ENCODE results near the gene CIB1.
"Not testable (repeated sequence)": the region's sequence is repeated elsewhere in the genome, so short reads cannot be mapped to it uniquely, and the experiment has no call there.

Gene CIB1

DNA sequence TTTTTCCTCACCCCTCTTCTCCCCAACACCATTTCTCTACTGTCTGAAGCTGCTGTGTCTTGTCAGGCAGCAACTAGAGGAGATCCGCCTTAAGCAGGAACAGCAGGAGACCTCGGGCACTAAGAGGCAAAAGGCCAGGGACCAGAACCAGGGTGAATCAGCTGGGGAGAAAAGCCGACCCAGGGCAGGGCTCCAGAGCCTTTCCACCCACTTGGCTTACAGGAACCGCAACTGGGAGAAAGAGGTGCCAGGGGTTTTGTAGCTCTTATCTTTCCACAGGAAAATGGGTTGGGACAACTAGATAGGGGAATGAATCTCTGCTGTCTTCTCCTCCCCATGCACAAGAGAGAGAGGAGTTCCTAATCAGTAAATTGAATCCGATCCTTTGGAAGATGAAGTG is 28.7 kb upstream of the CIB1 start:
- DNase-seq (ENCODE audit: low read depth) = no peak
- peaks cover under 1% of the 10 kb centered on the region for H3K36me3 ChIP-seq (ENCODE audit: control insufficient read depth, insufficient read depth, low read length, severe bottlenecking)
- H3K4me1 ChIP-seq (ENCODE audit: control insufficient read depth, insufficient read depth, low read length) = peaks cover 38% of the 10 kb centered on the region
- H3K9ac ChIP-seq (ENCODE audit: low read length) = peak overlapping the region; percentile 50
- H3K9me3 ChIP-seq (ENCODE audit: control insufficient read depth, low read length) = no peaks in the 10 kb centered on the region
- no peaks in the 10 kb centered on the region for H3K27me3 ChIP-seq (replicated peaks; ENCODE audit: control insufficient read depth, insufficient read depth, low read length)
- peak overlapping the region; percentile 18 for H3K4me3 ChIP-seq (ENCODE audit: low read length)

DNA sequence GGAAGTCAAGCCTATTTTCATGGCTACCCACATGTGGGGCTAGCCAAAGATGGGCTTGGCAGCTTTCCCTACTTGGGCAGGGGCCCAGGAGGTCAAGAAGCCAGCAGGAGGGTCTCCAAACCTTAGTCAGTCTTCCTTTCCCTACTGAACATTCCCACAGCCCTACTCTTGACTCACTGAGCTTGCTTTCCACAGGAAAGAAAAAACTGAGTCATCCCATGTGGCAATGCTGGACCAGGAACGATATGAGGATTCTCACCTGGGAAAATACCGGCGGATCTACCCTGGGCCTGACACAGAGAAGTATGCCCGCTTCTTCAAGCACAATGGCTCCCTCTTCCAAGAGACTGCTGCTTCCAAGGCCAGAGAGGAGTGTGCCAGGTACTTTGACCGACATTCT is 28.1 kb upstream of the CIB1 start:
- no peak for DNase-seq (ENCODE audit: low read depth)
- Histone ChIP-seq H3K4me1 (ENCODE audit: control insufficient read depth, insufficient read depth, low read length) (peaks cover 32% of the 10 kb centered on the region), H3K4me3 (ENCODE audit: low read length) (peak overlapping the region; percentile 18), H3K27me3 (replicated peaks; ENCODE audit: control insufficient read depth, insufficient read depth, low read length) (no peaks in the 10 kb centered on the region), H3K9ac (ENCODE audit: low read length) (peak overlapping the region; percentile 50), H3K36me3 (ENCODE audit: control insufficient read depth, insufficient read depth, low read length, severe bottlenecking) (no peaks in the 10 kb centered on the region), H3K9me3 (ENCODE audit: control insufficient read depth, low read length) (no peaks in the 10 kb centered on the region)

DNA sequence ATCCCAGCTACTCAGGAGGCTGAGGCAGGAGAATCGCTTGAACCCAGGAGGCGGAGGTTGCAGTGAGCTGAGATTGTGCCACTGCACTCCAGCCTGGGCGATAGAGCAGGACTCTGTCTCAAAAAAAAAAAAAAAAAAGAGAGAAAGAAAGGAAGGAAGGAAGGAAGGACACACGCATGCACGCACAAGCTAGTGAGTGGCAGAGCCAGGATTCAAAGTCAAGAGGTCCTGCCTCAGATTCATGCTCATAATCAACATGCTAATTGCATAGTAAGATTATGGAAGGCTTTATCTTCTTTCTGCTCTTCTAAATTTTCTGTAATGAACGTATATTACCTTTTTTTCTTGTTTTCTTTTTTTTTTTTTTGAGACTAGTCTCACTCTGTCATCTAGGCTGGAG is 27.0 kb upstream of the CIB1 start:
- not testable (repeated sequence) for H3K27me3 ChIP-seq (replicated peaks; ENCODE audit: control insufficient read depth, insufficient read depth, low read length); H3K36me3 ChIP-seq (ENCODE audit: control insufficient read depth, insufficient read depth, low read length, severe bottlenecking); DNase-seq (ENCODE audit: low read depth); H3K9me3 ChIP-seq (ENCODE audit: control insufficient read depth, low read length); H3K4me3 ChIP-seq (ENCODE audit: low read length); H3K9ac ChIP-seq (ENCODE audit: low read length)
- H3K4me1 ChIP-seq (ENCODE audit: control insufficient read depth, insufficient read depth, low read length) = peaks cover 31% of the 10 kb centered on the region

DNA sequence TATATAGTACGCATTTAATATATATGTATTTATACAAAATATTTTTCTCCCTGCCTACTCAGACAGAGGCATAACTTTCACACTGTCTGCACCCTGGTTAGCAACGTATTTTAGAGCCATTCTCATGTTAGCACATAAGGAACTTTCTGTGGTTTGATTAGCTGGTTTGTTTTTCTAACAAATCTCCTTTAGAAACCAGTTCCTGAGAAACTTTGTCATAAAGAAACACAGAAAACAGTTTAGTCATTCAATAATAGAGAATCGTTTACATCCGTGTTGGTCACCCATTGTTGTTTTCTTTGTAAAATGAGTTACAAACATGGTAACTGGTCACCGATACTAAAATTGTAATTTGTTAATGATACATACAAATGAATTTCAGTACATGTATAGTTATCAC is 25.8 kb upstream of the CIB1 start:
- no peaks in the 10 kb centered on the region for H3K36me3 ChIP-seq (ENCODE audit: control insufficient read depth, insufficient read depth, low read length, severe bottlenecking)
- peak; percentile 16 for DNase-seq (ENCODE audit: low read depth)
- no peaks in the 10 kb centered on the region for H3K9me3 ChIP-seq (ENCODE audit: control insufficient read depth, low read length)
- peaks cover 11% of the 10 kb centered on the region for H3K27me3 ChIP-seq (replicated peaks; ENCODE audit: control insufficient read depth, insufficient read depth, low read length)
- no peak overlapping the region for H3K9ac ChIP-seq (ENCODE audit: low read length)
- H3K4me3 ChIP-seq (ENCODE audit: low read length) = no peak overlapping the region
- peaks cover 25% of the 10 kb centered on the region for H3K4me1 ChIP-seq (ENCODE audit: control insufficient read depth, insufficient read depth, low read length)

DNA sequence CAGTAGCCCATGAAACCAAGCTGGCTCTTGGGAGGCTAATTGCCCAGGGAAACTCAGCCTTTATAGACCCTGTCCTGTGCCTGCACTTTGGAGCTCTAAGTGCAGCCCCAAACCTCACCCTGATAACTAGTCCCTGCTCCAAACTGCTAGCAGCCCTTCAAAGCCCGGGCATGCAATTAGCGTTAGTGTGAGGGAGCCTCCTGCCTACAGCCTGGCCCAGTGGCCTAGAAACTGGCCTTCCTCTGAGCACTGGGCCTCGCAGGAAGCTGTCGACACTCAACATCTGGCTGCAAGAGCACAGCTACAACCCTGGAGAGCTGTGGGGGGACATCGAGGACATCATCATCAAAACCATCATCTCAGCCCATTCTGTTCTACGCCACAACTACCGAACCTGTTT is 24.0 kb upstream of the CIB1 start:
- peaks cover 12% of the 10 kb centered on the region for H3K4me1 ChIP-seq (ENCODE audit: control insufficient read depth, insufficient read depth, low read length)
- no peaks in the 10 kb centered on the region for H3K9me3 ChIP-seq (ENCODE audit: control insufficient read depth, low read length)
- no peak for DNase-seq (ENCODE audit: low read depth)
- peaks cover 11% of the 10 kb centered on the region for H3K27me3 ChIP-seq (replicated peaks; ENCODE audit: control insufficient read depth, insufficient read depth, low read length)
- no peak overlapping the region for H3K4me3 ChIP-seq (ENCODE audit: low read length)
- no peaks in the 10 kb centered on the region for H3K36me3 ChIP-seq (ENCODE audit: control insufficient read depth, insufficient read depth, low read length, severe bottlenecking)
- H3K9ac ChIP-seq (ENCODE audit: low read length) = no peak overlapping the region

DNA sequence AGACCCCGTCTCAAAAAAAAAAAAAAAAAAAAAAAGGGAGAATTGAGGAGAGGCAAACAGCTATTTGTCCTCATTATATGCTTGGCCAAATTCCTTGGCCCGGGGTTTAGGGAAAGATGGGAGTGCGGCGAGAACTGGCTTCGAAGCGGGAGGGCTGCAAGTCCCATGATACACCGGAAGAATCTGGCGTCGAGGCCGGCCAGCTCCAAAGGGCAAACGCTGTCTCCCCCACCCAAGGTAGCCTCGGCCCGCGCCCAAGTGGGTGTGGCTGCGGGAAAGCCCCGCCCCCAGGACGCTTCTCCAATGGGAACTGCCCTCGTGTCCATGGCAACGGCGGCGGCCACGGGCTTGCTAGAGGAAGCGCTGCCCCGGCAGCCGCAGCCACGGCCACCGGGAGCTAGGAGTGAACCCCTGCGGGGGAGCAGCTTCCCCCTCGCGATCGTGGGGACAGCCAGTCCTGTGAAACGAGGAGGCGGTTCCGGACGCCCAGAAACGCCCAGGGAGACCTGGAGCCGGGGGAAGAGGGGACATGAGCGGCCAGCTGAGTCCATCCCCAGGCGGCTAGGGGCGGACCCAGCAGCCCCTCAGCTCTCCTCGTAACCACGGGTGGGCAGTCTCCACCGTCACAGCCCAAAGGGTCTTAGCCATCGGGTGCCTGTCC is 15.6 kb upstream of the CIB1 start, which contains the start of gene TTLL13:
Gene TTLL13 (plus strand): TSS at position 354 of the 661 bp plus-strand sequence. CDS start 1,075 bp downstream, outside the sequence.
- Histone ChIP-seq H3K9ac (ENCODE audit: low read length) (peak within 1 kb of the TSS; percentile 68), H3K9me3 (ENCODE audit: control insufficient read depth, low read length) (no peaks in the 10 kb centered on the region), H3K4me1 (ENCODE audit: control insufficient read depth, insufficient read depth, low read length) (peaks cover 4% of the 10 kb centered on the region), H3K4me3 (ENCODE audit: low read length) (peak within 1 kb of the TSS; percentile 76), H3K36me3 (ENCODE audit: control insufficient read depth, insufficient read depth, low read length, severe bottlenecking) (no peaks in the 10 kb centered on the region), H3K27me3 (replicated peaks; ENCODE audit: control insufficient read depth, insufficient read depth, low read length) (no peaks in the 10 kb centered on the region)
- peak; percentile 95 for DNase-seq (ENCODE audit: low read depth)

DNA sequence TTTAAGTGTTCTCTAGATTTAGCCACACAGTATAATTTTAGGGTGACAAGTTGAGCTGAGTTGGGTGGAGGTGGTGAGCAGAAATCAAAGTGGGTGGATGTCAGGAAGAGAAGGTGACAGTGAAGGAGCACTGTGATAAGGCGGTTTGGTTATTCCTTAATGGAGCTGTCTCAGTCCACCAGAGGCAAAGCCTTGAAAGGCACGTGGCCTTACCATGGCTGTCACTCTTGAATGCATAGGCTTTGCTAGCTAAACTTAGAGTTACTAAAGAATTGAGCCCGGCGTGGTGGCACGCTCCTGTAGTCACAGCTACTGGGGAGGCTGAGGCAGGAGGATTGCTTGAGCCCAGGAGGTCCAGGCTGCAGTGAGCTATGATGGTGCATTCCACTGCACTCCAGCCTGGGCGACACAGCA is 15.1 kb upstream of the CIB1 start:
- H3K36me3 ChIP-seq (ENCODE audit: control insufficient read depth, insufficient read depth, low read length, severe bottlenecking) = no peaks in the 10 kb centered on the region
- H3K9me3 ChIP-seq (ENCODE audit: control insufficient read depth, low read length) = no peaks in the 10 kb centered on the region
- peaks cover 4% of the 10 kb centered on the region for H3K4me1 ChIP-seq (ENCODE audit: control insufficient read depth, insufficient read depth, low read length)
- no peak overlapping the region for H3K9ac ChIP-seq (ENCODE audit: low read length)
- peak overlapping the region; percentile 76 for H3K4me3 ChIP-seq (ENCODE audit: low read length)
- no peak for DNase-seq (ENCODE audit: low read depth)
- no peaks in the 10 kb centered on the region for H3K27me3 ChIP-seq (replicated peaks; ENCODE audit: control insufficient read depth, insufficient read depth, low read length)

DNA sequence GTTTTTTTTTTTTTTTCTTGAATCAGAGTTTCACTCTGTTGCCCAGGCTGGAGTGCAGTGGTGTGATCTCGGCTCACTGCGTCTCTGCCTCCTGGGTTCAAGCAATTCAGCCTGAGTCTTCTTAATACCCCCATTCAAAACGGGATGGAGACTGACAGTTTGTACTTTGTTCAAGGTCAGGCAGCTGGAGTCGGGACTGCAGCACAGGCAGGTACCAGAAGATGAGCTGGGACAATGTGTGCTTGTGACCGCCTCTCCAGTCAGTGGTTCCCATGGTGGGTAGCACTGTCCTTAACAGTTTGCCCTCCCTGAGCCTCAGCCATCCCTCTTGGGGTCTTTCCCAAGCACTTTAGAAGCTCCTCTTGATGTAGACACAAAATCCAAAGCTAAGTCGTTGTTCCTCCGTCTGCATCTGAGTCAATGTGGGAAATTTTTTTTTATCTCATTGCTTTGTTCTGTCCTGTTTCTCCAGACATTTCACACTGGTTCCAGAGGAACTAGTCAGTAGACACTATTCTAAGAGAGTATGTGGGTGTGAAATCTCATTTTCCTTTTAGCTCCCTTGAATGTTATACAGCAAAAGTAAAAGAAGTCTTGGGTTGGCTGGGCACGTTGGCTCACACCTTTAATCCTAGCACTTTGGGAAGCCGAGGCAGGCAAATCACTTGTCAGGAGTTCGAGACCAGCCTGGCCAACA is 10.3 kb upstream of the CIB1 start:
- no peak overlapping the region for H3K4me3 ChIP-seq (ENCODE audit: low read length)
- peaks cover 13% of the 10 kb centered on the region for H3K36me3 ChIP-seq (ENCODE audit: control insufficient read depth, insufficient read depth, low read length, severe bottlenecking)
- DNase-seq (ENCODE audit: low read depth) = no peak
- H3K4me1 ChIP-seq (ENCODE audit: control insufficient read depth, insufficient read depth, low read length) = no peaks in the 10 kb centered on the region
- H3K9me3 ChIP-seq (ENCODE audit: control insufficient read depth, low read length) = no peaks in the 10 kb centered on the region
- no peaks in the 10 kb centered on the region for H3K27me3 ChIP-seq (replicated peaks; ENCODE audit: control insufficient read depth, insufficient read depth, low read length)
- H3K9ac ChIP-seq (ENCODE audit: low read length) = no peak overlapping the region

DNA sequence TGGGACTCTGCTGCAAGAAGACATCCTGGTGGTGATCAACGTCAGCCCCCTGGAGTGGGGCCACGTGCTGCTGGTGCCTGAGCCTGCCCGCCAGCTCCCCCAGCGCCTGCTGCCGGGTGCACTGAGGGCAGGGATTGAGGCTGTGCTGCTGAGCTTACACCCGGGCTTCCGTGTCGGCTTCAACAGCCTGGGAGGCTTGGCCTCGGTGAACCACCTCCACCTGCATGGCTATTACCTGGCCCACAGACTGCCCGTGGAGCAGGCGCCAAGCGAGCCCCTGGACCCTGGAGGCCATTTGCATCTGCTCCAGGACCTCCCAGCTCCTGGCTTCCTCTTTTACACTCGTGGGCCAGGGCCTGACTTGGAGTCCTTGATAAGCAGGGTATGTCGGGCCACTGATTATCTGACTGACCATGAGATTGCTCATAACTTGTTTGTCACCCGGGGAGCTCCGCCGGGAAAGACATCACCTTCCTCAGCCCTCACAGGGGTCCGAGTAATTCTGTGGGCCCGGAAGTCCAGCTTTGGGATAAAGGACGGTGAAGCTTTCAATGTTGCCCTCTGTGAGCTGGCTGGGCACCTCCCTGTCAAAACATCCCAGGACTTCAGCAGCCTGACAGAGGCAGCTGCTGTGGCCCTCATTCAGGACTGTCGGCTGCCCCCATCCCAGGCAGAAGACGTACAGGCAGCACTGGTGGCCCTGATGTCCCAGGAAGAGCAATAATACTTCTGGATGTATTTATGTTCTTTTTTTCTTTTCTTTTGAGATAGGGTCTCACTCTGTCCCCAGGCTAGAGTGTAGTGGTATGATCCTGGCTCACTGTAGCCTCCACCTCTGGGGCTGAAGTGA is 7.8 kb upstream of the CIB1 start:
- no peak overlapping the region for H3K9ac ChIP-seq (ENCODE audit: low read length)
- no peaks in the 10 kb centered on the region for H3K4me1 ChIP-seq (ENCODE audit: control insufficient read depth, insufficient read depth, low read length)
- no peaks in the 10 kb centered on the region for H3K27me3 ChIP-seq (replicated peaks; ENCODE audit: control insufficient read depth, insufficient read depth, low read length)
- H3K4me3 ChIP-seq (ENCODE audit: low read length) = no peak overlapping the region
- H3K36me3 ChIP-seq (ENCODE audit: control insufficient read depth, insufficient read depth, low read length, severe bottlenecking) = peaks cover 29% of the 10 kb centered on the region
- no peaks in the 10 kb centered on the region for H3K9me3 ChIP-seq (ENCODE audit: control insufficient read depth, low read length)
- DNase-seq (ENCODE audit: low read depth) = no peak

DNA sequence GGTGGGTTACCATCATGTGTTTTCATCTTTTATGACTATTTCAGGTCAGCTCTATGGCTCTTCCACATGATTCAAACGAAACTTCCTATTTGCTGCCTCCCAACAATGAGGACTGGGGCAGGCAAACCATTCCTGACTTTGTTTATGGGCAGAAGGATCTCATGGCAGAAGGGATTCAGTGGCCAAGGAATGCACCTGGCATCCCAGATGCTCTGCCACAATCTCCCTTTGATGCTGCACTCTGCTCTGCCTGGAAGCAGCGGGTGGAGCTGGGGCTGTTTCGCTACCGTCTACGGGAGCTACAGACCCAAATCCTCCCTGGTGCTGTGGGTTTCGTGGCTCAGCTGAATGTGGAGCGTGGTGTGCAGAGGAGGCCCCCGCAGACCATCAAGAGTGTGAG is 7.1 kb upstream of the CIB1 start:
- Histone ChIP-seq H3K4me1 (ENCODE audit: control insufficient read depth, insufficient read depth, low read length) (no peaks in the 10 kb centered on the region), H3K9me3 (ENCODE audit: control insufficient read depth, low read length) (no peaks in the 10 kb centered on the region), H3K27me3 (replicated peaks; ENCODE audit: control insufficient read depth, insufficient read depth, low read length) (no peaks in the 10 kb centered on the region), H3K4me3 (ENCODE audit: low read length) (no peak overlapping the region), H3K9ac (ENCODE audit: low read length) (no peak overlapping the region), H3K36me3 (ENCODE audit: control insufficient read depth, insufficient read depth, low read length, severe bottlenecking) (peaks cover 29% of the 10 kb centered on the region)
- no peak for DNase-seq (ENCODE audit: low read depth)

DNA sequence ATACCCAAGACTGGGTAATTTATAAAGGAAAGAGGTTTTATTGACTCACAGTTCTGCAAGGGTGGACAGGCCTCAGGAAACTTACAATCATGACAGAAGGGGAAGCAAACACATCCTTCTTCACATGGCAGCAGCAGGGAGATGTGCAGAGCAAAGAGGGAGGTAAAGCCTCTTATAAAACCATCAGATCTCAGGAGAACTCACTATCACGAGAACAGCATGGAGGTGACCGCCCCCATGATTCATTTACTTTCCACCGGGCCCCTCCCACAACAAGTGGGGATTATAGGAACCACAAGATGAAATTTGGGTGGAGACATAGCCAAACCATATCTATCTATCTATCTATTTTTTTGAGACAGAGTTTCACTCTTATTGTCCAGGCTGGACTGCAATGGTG is 5.6 kb upstream of the CIB1 start:
- H3K27me3 ChIP-seq (replicated peaks; ENCODE audit: control insufficient read depth, insufficient read depth, low read length) = no peaks in the 10 kb centered on the region
- H3K4me1 ChIP-seq (ENCODE audit: control insufficient read depth, insufficient read depth, low read length) = peaks cover 5% of the 10 kb centered on the region
- peaks cover 29% of the 10 kb centered on the region for H3K36me3 ChIP-seq (ENCODE audit: control insufficient read depth, insufficient read depth, low read length, severe bottlenecking)
- DNase-seq (ENCODE audit: low read depth) = no peak
- no peak overlapping the region for H3K9ac ChIP-seq (ENCODE audit: low read length)
- H3K4me3 ChIP-seq (ENCODE audit: low read length) = no peak overlapping the region
- H3K9me3 ChIP-seq (ENCODE audit: control insufficient read depth, low read length) = no peaks in the 10 kb centered on the region

Measured in adipocyte (in vitro differentiated cells).